K562 (cell line): ENCODE measurements around the gene PLA2G15.

ENCODE experiments used
- EZH2 ChIP-seq: IDR thresholded peaks from 2 replicates; pipeline ENCODE4 v1.6.1; 2012; ENCODE audit warnings: low read depth, mild to moderate bottlenecking, inconsistent platforms, low read length, borderline replicate concordance
- POLR2A ChIP-seq: fragments of 450-650 bp; conservative IDR thresholded peaks from 2 replicates; pipeline ENCODE4 v1.6.1; 2016
- POLR2AphosphoS5 ChIP-seq: IDR thresholded peaks from 2 replicates; pipeline ENCODE4 v1.6.1; 2011; ENCODE audit warnings: mild to moderate bottlenecking, low read depth, low read length, moderate library complexity; ENCODE audit not compliant: control insufficient read depth, insufficient read depth
- POLR3A ChIP-seq: IDR thresholded peaks from 2 replicates; pipeline ENCODE4 v1.6.1; 2011; ENCODE audit warnings: borderline replicate concordance, mild to moderate bottlenecking, moderate library complexity; ENCODE audit not compliant: insufficient read length, insufficient read depth; ENCODE audit errors: extremely low read depth
- RAD51 ChIP-seq: fragments of 450-650 bp; IDR thresholded peaks from 2 replicates; pipeline ENCODE4 v1.7.1; 2016; ENCODE audit warnings: low read depth, mild to moderate bottlenecking, borderline replicate concordance
- RNF219 ChIP-seq: fragments of 250-450 bp; sonication (Bioruptor Pico); IDR thresholded peaks from 2 replicates; pipeline ENCODE4 v1.5.0; 2022; ENCODE audit warnings: mild to moderate bottlenecking
- SPI1 ChIP-seq: IDR thresholded peaks from 2 replicates; pipeline ENCODE4 v1.6.1; 2011; ENCODE audit warnings: low read depth, low read length, control low read depth, borderline replicate concordance
- ZBTB1 ChIP-seq: sonication (generic); formaldehyde crosslinking; IDR thresholded peaks from 2 replicates; pipeline ENCODE4 v1.8.1; 2023; ENCODE audit warnings: missing genetic modification reagents, low read depth, mild to moderate bottlenecking, borderline replicate concordance
- ZBTB40 ChIP-seq, 2 experiments: fragments of 450-650 bp in 1 of 2; sonication (generic) in 1 of 2; formaldehyde crosslinking in 1 of 2; IDR thresholded peaks; 2 replicates each; pipeline versions ENCODE4 v1.7.1 to v1.9.0; 2016 to 2022; ENCODE audit warnings: inconsistent platforms in 1 of 2, mild to moderate bottlenecking in 1 of 2, missing genetic modification reagents in 1 of 2
- ZBTB7A ChIP-seq: IDR thresholded peaks from 2 replicates; pipeline ENCODE4 v1.6.1; 2011; ENCODE audit warnings: low read depth, mild to moderate bottlenecking, low read length, moderate library complexity, borderline replicate concordance; ENCODE audit not compliant: control insufficient read depth
- ZFP1 ChIP-seq: fragments of 450-650 bp; formaldehyde crosslinking; IDR thresholded peaks from 2 replicates; pipeline ENCODE4 v1.4.0; 2020; ENCODE audit warnings: mild to moderate bottlenecking, mixed read lengths
- TF ChIP-seq, protein P1 (sequence below), 3 experiments: IDR thresholded peaks in 2 of 3; conservative IDR thresholded peaks in 1 of 3; 2 replicates each; pipeline ENCODE4 v1.5.1; 2011 to 2012; ENCODE audit warnings: low read length in 3 of 3, mild to moderate bottlenecking in 3 of 3, control low read depth in 2 of 3, improper control_type of control experiment in 1 of 3, inconsistent platforms in 1 of 3, low read depth in 1 of 3, mixed read lengths in 1 of 3, moderate library complexity in 1 of 3; ENCODE audit not compliant: insufficient read depth in 2 of 3
- TF ChIP-seq, protein P2 (sequence below): sonication (generic); formaldehyde crosslinking; IDR thresholded peaks from 2 replicates; pipeline ENCODE4 v1.8.1; 2022; ENCODE audit warnings: missing genetic modification reagents

GRCh38 chr16:68292425-68292824, 47.3 kb downstream of the PLA2G15 start:
- TF ChIP-seq RNF219 (CRISPR knock-in tag) (no peak), POLR2AphosphoS5 (no peak), POLR2A (no peak), ZBTB40 (IDR thresholded peaks at IDR 0.05) (no peak), ZBTB40 (CRISPR knock-in tag; IDR thresholded peaks at IDR 0.05) (no peak), POLR3A (no peak), SPI1 (no peak), ZBTB7A (no peak), RAD51 (no peak), ZFP1 (CRISPR knock-in tag) (no peak), EZH2 (no peak), ZBTB1 (no peak)
- TF ChIP-seq, protein P1, sequence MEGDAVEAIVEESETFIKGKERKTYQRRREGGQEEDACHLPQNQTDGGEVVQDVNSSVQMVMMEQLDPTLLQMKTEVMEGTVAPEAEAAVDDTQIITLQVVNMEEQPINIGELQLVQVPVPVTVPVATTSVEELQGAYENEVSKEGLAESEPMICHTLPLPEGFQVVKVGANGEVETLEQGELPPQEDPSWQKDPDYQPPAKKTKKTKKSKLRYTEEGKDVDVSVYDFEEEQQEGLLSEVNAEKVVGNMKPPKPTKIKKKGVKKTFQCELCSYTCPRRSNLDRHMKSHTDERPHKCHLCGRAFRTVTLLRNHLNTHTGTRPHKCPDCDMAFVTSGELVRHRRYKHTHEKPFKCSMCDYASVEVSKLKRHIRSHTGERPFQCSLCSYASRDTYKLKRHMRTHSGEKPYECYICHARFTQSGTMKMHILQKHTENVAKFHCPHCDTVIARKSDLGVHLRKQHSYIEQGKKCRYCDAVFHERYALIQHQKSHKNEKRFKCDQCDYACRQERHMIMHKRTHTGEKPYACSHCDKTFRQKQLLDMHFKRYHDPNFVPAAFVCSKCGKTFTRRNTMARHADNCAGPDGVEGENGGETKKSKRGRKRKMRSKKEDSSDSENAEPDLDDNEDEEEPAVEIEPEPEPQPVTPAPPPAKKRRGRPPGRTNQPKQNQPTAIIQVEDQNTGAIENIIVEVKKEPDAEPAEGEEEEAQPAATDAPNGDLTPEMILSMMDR (IDR thresholded peaks at IDR 0.05 in 2 of 3, conservative IDR thresholded peaks at IDR 0.05 in 1 of 3; ENCODE audit: insufficient read depth in 2 of 3, low read depth in 1 of 3, low read length in 3 of 3): no peak
- TF ChIP-seq, protein P2, sequence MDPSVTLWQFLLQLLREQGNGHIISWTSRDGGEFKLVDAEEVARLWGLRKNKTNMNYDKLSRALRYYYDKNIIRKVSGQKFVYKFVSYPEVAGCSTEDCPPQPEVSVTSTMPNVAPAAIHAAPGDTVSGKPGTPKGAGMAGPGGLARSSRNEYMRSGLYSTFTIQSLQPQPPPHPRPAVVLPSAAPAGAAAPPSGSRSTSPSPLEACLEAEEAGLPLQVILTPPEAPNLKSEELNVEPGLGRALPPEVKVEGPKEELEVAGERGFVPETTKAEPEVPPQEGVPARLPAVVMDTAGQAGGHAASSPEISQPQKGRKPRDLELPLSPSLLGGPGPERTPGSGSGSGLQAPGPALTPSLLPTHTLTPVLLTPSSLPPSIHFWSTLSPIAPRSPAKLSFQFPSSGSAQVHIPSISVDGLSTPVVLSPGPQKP (CRISPR knock-in tag): no peak
